Neural cell (in vitro differentiated cells): Measurements from ENCODE around the gene SPDEF. TPM values are rescaled to one million over a fixed set of nuclear protein-coding genes. Genes with fewer than 3 reads are reported as not detected.

Experiments used
- H2AFZ ChIP-seq: fragments of 200-600, 300-800 bp; sonication (generic), shearing (Covaris generic); 2 replicates; pipeline ENCODE4 v1.6.0; 2014; ENCODE audit warnings: low read depth, mild to moderate bottlenecking, antibody characterized with exemption, low read length, moderate library complexity
- H3F3A ChIP-seq: fragments of 200-600 bp; shearing (Covaris generic); 2 replicates; pipeline ENCODE4 v1.6.1; 2016; ENCODE audit warnings: mild to moderate bottlenecking, moderate library complexity, mixed read lengths, antibody characterized with exemption, low read length; ENCODE audit not compliant: insufficient read depth, poor library complexity, severe bottlenecking
- H3K27ac ChIP-seq: fragments of 200-600, 300-800 bp; sonication (generic), shearing (Covaris generic); 2 replicates; pipeline ENCODE4 v1.5.1; 2014; ENCODE audit warnings: mild to moderate bottlenecking, low read length, moderate library complexity
- H3K27me3 ChIP-seq: fragments of 300-800, 200-600 bp; sonication (generic), shearing (Covaris generic); 2 replicates; pipeline ENCODE4 v1.6.0; 2014; ENCODE audit warnings: mild to moderate bottlenecking, low read depth, low read length, moderate library complexity; ENCODE audit not compliant: insufficient read depth
- H3K36me3 ChIP-seq: fragments of 300-800, 200-600 bp; sonication (generic), shearing (Covaris generic); 2 replicates; pipeline ENCODE4 v1.5.1; 2014; ENCODE audit warnings: mild to moderate bottlenecking, antibody characterized with exemption, low read length, moderate library complexity; ENCODE audit not compliant: insufficient read depth
- H3K4me2 ChIP-seq: fragments of 300-800, 200-600 bp; sonication (generic), shearing (Covaris generic); 2 replicates; pipeline ENCODE4 v1.6.0; 2014; ENCODE audit warnings: mild to moderate bottlenecking, low read length
- H3K4me3 ChIP-seq: fragments of 300-800, 200-600 bp; sonication (generic), shearing (Covaris generic); 2 replicates; pipeline ENCODE4 v1.5.1; 2014; ENCODE audit warnings: mild to moderate bottlenecking, low read length, moderate library complexity
- H3K79me2 ChIP-seq: fragments of 200-600 bp; shearing (Covaris generic); replicated peaks from 2 replicates; pipeline ENCODE4 v1.6.0; 2014; ENCODE audit warnings: mild to moderate bottlenecking, low read length, moderate library complexity; ENCODE audit not compliant: insufficient read depth
- H3K9ac ChIP-seq: fragments of 300-800, 200-600 bp; sonication (generic), shearing (Covaris generic); 2 replicates; pipeline ENCODE4 v1.6.1; 2016; ENCODE audit warnings: mild to moderate bottlenecking, low read length, mixed read lengths
- H3K9me2 ChIP-seq: fragments of 200-600 bp; shearing (Covaris generic); 2 replicates; pipeline ENCODE4 v1.6.1; 2016; ENCODE audit warnings: mild to moderate bottlenecking, low read length, mixed read lengths; ENCODE audit not compliant: insufficient read depth
- H3K9me3 ChIP-seq: fragments of 200-600, 300-800 bp; sonication (generic), shearing (Covaris generic); 2 replicates; pipeline ENCODE4 v1.6.1; 2016; ENCODE audit warnings: mild to moderate bottlenecking, mixed run types, low read length, moderate library complexity, mixed read lengths
- H4K20me1 ChIP-seq: fragments of 200-600 bp; shearing (Covaris generic); 2 replicates; pipeline ENCODE4 v1.6.1; 2016; ENCODE audit warnings: mild to moderate bottlenecking, mixed run types; ENCODE audit not compliant: insufficient read depth
- CTCF ChIP-seq: fragments of 450-650 bp; IDR thresholded peaks from 2 replicates; pipeline ENCODE4 v1.5.1; 2014; ENCODE audit warnings: antibody characterized with exemption, mild to moderate bottlenecking, moderate library complexity; ENCODE audit not compliant: poor library complexity, severe bottlenecking
- EP300 ChIP-seq: fragments of 450-650 bp; conservative IDR thresholded peaks from 2 replicates; pipeline ENCODE4 v1.6.1; 2014; ENCODE audit warnings: antibody characterized with exemption, mild to moderate bottlenecking, moderate library complexity; ENCODE audit not compliant: poor library complexity, severe bottlenecking
- EZH2 ChIP-seq: fragments of 200-600, 300-800 bp; shearing (Covaris generic), sonication (generic); IDR thresholded peaks from 2 replicates; pipeline ENCODE4 v1.6.1; 2014; ENCODE audit warnings: antibody characterized with exemption, low read length, borderline replicate concordance, mild to moderate bottlenecking; ENCODE audit not compliant: insufficient read depth, poor library complexity, severe bottlenecking
- MXI1 ChIP-seq: fragments of 450-650 bp; conservative IDR thresholded peaks from 2 replicates; pipeline ENCODE4 v1.6.1; 2014; ENCODE audit warnings: antibody characterized with exemption, mild to moderate bottlenecking; ENCODE audit not compliant: poor library complexity, severe bottlenecking
- POLR2AphosphoS5 ChIP-seq: IDR thresholded peaks from 2 replicates; pipeline ENCODE4 v1.6.1; 2012
- RAD21 ChIP-seq: fragments of 450-650 bp; conservative IDR thresholded peaks from 2 replicates; pipeline ENCODE4 v1.6.1; 2014; ENCODE audit warnings: antibody characterized with exemption, mild to moderate bottlenecking, moderate library complexity
- SMC3 ChIP-seq: fragments of 450-650 bp; conservative IDR thresholded peaks from 2 replicates; pipeline ENCODE4 v1.6.1; 2014; ENCODE audit warnings: antibody characterized with exemption, mild to moderate bottlenecking, moderate library complexity; ENCODE audit not compliant: poor library complexity
- TAF1 ChIP-seq: IDR thresholded peaks from 2 replicates; pipeline ENCODE4 v1.6.1; 2012; ENCODE audit warnings: low read depth
- polyA plus RNA-seq: library from polyadenylated mRNA; depleted of rRNA; stranded (reverse); fragments of >200 nt; gene quantifications from 2 replicates; pipeline ENCODE4 v1.2.3, GENCODE V29; 2014
- TF ChIP-seq, protein P1 (sequence below): IDR thresholded peaks from 2 replicates; pipeline ENCODE4 v1.6.1; 2012; ENCODE audit warnings: borderline replicate concordance

The SPDEF gene
- polyA plus RNA-seq, 1 donor from 2014 or later: 0.36 TPM

DNA sequence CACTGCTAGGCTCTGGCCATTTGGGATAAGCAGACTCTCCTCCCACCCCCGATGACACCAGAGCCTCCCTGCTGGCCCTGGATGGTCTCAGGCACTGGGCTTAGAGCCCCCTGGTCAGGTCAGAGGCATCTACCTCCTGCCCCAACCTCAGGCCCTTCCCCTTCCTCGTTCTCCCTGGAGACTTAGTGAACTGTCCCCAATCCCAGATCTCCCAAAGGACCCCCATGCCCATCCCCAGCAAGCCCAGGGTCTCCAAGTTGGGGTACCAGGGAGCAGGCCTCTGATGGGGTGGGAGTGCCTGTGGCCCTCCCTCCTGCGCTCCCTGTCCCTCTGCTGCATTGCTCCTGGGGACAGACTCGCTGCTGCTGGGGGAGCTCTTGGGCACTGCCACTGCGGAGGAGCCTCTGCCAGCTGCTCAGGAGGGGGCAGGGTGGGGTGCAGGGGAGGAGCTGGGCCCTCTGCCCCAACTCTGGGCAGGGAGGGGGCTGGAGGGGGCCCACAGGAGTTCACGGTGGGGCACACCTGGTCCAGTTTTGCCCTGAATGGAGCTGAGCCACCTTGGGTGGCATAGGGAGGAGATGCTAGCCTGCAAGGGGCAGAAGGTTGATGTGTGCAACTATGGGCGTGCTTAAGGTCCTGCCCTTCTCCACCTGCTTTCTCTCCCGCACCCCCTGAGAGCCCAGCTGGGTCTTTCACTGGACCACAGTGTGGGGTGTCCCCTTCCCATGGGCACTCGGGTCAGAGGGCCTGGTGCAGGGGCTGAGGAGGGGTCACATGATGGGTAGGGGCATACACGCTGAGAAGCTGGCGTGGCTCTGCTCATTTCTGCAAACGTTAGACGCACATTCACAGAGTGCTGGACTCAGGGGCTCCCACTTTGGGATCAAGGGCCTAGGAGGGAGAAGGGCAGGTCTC lies 40.4 kb downstream of the SPDEF start:
- no peaks in the 10 kb centered on the region for H4K20me1 ChIP-seq
- peak overlapping the region; percentile 75 for H3K27ac ChIP-seq
- no peaks in the 10 kb centered on the region for H3K36me3 ChIP-seq
- no peaks in the 10 kb centered on the region for H3K79me2 ChIP-seq
- peak overlapping the region; percentile 67 for H3K4me3 ChIP-seq
- peak overlapping the region; percentile 77 for H3K9ac ChIP-seq
- TF ChIP-seq CTCF (no peak), POLR2AphosphoS5 (no peak)
- H2AFZ ChIP-seq: peak overlapping the region; percentile 62
- no peaks in the 10 kb centered on the region for H3K9me3 ChIP-seq
- no peaks in the 10 kb centered on the region for H3K27me3 ChIP-seq
- H3F3A ChIP-seq: no peaks in the 10 kb centered on the region
- no peaks in the 10 kb centered on the region for H3K9me2 ChIP-seq
- peak overlapping the region; percentile 77 for H3K4me2 ChIP-seq

DNA sequence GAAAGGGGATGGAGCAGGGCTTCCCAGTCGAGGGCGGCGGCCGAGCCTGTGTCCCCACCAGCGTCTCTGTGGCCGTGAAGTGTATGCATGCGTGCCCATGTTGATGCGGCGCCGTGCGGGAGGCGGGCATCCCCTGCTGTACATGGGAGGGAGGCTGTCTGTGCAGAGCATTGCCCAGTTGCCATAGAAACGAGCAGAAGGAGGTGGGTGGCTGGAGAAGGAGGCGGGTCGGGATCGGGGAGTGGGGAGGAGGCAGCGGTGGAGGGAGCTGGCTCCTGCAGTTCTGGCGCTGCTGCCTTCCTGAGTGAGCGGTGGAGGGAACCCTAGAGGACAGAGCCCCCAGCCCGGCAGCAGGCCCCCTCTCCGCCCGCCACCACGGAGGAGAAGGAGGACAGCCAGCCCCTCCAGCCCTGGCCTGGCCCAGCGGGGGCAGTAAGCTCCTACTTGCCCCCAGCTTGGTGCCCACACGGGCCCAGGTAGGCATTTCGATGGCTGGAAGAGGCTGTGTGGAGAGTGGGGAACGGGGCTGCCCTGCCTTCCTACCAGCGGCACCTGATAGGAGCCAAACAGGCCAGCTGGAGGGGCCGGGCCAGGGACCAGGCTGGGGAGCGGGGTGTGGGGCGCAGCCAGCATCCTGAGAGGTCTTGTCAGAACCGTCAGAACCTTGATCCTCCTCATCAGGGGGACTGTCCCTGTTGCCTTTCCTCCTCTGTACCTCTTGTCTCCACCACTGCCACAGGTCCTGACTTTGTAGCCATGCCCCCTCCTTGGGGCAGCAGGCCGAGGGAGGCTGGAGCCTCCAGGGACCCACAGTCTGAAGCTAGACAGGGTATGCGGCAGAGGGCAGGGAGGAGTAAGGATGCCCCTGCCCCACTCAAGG lies 41.3 kb downstream of the SPDEF start:
- Histone ChIP-seq H3K4me3 (peak overlapping the region; percentile 67), H3K9me3 (no peaks in the 10 kb centered on the region), H3K27ac (peak overlapping the region; percentile 75), H2AFZ (peak overlapping the region; percentile 62), H4K20me1 (no peaks in the 10 kb centered on the region), H3K36me3 (no peaks in the 10 kb centered on the region), H3K9ac (peak overlapping the region; percentile 77), H3K79me2 (no peaks in the 10 kb centered on the region), H3F3A (no peaks in the 10 kb centered on the region), H3K4me2 (peak overlapping the region; percentile 77), H3K27me3 (no peaks in the 10 kb centered on the region), H3K9me2 (no peaks in the 10 kb centered on the region)
- TF ChIP-seq, protein P1, sequence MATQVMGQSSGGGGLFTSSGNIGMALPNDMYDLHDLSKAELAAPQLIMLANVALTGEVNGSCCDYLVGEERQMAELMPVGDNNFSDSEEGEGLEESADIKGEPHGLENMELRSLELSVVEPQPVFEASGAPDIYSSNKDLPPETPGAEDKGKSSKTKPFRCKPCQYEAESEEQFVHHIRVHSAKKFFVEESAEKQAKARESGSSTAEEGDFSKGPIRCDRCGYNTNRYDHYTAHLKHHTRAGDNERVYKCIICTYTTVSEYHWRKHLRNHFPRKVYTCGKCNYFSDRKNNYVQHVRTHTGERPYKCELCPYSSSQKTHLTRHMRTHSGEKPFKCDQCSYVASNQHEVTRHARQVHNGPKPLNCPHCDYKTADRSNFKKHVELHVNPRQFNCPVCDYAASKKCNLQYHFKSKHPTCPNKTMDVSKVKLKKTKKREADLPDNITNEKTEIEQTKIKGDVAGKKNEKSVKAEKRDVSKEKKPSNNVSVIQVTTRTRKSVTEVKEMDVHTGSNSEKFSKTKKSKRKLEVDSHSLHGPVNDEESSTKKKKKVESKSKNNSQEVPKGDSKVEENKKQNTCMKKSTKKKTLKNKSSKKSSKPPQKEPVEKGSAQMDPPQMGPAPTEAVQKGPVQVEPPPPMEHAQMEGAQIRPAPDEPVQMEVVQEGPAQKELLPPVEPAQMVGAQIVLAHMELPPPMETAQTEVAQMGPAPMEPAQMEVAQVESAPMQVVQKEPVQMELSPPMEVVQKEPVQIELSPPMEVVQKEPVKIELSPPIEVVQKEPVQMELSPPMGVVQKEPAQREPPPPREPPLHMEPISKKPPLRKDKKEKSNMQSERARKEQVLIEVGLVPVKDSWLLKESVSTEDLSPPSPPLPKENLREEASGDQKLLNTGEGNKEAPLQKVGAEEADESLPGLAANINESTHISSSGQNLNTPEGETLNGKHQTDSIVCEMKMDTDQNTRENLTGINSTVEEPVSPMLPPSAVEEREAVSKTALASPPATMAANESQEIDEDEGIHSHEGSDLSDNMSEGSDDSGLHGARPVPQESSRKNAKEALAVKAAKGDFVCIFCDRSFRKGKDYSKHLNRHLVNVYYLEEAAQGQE: no peak
- peak; percentile 52 for TF ChIP-seq CTCF
- no peak for TF ChIP-seq EZH2
- peak; percentile 48 for TF ChIP-seq SMC3
- peak; percentile 50 for TF ChIP-seq MXI1
- peak; percentile 79 for TF ChIP-seq POLR2AphosphoS5
- TF ChIP-seq TAF1: no peak
- TF ChIP-seq RAD21: peak; percentile 63
- TF ChIP-seq EP300: peak; percentile 53
